ENCODE data around the gene MRPL34.

- no peak for TF ChIP-seq CTCF (conservative IDR thresholded peaks at IDR 0.05 in 1 of 2, IDR thresholded peaks at IDR 0.05 in 1 of 2; ENCODE audit: extremely low read depth in 1 of 2, insufficient read depth in 1 of 2, low read depth in 1 of 2, low read length in 2 of 2)
- TF ChIP-seq EZH2 (IDR thresholded peaks at IDR 0.05; ENCODE audit: borderline replicate concordance, low read length), result no peak
These were observed 34.7 kb downstream of the MRPL34 start for GRCh38 chr19:17340302-17340870.

Data from mammary epithelial cell (primary cell).